K562 (cell line): ENCODE data around the gene SELENOF. TPM values are rescaled to one million over a fixed set of nuclear protein-coding genes. Genes with fewer than 3 reads are reported as not detected.

Experiments used
- CBFB ChIP-seq: sonication (generic); formaldehyde crosslinking; IDR thresholded peaks from 2 replicates; pipeline ENCODE4 v1.4.0; 2020; ENCODE audit warnings: mild to moderate bottlenecking, missing genetic modification reagents
- DACH1 ChIP-seq: fragments of 450-650 bp; IDR thresholded peaks from 2 replicates; pipeline ENCODE4 v1.6.1; 2018; ENCODE audit not compliant: partially characterized antibody
- FOXK1 ChIP-seq: sonication (generic); formaldehyde crosslinking; IDR thresholded peaks from 2 replicates; pipeline ENCODE4 v1.8.0; 2022; ENCODE audit warnings: missing genetic modification reagents, mild to moderate bottlenecking, borderline replicate concordance
- GABPB2 ChIP-seq: fragments of 250-450 bp; sonication (Bioruptor Pico); conservative IDR thresholded peaks from 2 replicates; pipeline ENCODE4 v1.5.1; 2021; ENCODE audit warnings: mild to moderate bottlenecking
- NFYB ChIP-seq: IDR thresholded peaks from 2 replicates; pipeline ENCODE4 v1.6.1; 2011; ENCODE audit warnings: mild to moderate bottlenecking, moderate library complexity; ENCODE audit not compliant: insufficient read length; ENCODE audit errors: extremely low read depth
- SMAD2 ChIP-seq: fragments of 150-350 bp; IDR thresholded peaks from 2 replicates; pipeline ENCODE4 v1.6.1; 2014; ENCODE audit warnings: low read depth, mild to moderate bottlenecking, low read length
- SMARCE1 ChIP-seq: fragments of 450-650 bp; IDR thresholded peaks from 2 replicates; pipeline ENCODE4 v1.7.1; 2016; ENCODE audit warnings: mild to moderate bottlenecking
- TRIM28 ChIP-seq: fragments of 450-650 bp; IDR thresholded peaks from 2 replicates; pipeline ENCODE4 v1.6.1; 2017
- ZBTB7A ChIP-seq: IDR thresholded peaks from 2 replicates; pipeline ENCODE4 v1.6.1; 2011; ENCODE audit warnings: low read depth, mild to moderate bottlenecking, low read length, moderate library complexity, borderline replicate concordance; ENCODE audit not compliant: control insufficient read depth
- ZFX ChIP-seq: sonication (generic); formaldehyde crosslinking; IDR thresholded peaks from 2 replicates; pipeline ENCODE4 v1.8.0; 2022; ENCODE audit warnings: mild to moderate bottlenecking, missing genetic modification reagents, moderate library complexity
- ZNF699 ChIP-seq: fragments of 250-450 bp; sonication (Bioruptor Pico); IDR thresholded peaks from 2 replicates; pipeline ENCODE4 v1.8.0; 2021; ENCODE audit warnings: mild to moderate bottlenecking, moderate library complexity; ENCODE audit not compliant: insufficient replicate concordance
- polyA plus RNA-seq, 8 experiments: library from polyadenylated mRNA; depleted of rRNA in 4 of 8; stranded (reverse) in 5 of 8; unstranded in 3 of 8; fragments of >200 nt; fragmentation: Nextera tagmentation in 2 of 8; fragmentation: Illumina TruSeq in 1 of 8; extraction: Ambion mirVana in 2 of 8; extraction: Trizol in 1 of 8; gene quantifications; 2 replicates each; pipeline versions ENCODE4 v1.2.1 to v1.2.3, GENCODE V29; 2011 to 2014; ENCODE audit warnings: inconsistent platforms in 1 of 8, missing spikeins in 1 of 8
- total RNA-seq, 7 experiments: library from RNA; depleted of rRNA in 6 of 7; stranded (reverse); fragments of >200 nt in 6 of 7; fragmentation: Illumina TruSeq in 2 of 7; extraction: Trizol in 2 of 7; gene quantifications; 2 replicates each; pipeline versions ENCODE4 v1.2.1 to v1.2.3, GENCODE V29; 2011 to 2021; ENCODE audit warnings: low replicate concordance in 1 of 7
- TF ChIP-seq, protein P1 (sequence below): fragments of 250-450 bp; sonication (Bioruptor Pico); IDR thresholded peaks from 2 replicates; pipeline ENCODE4 v1.4.0; 2020
- TF ChIP-seq, protein P2 (sequence below): fragments of 450-650 bp; IDR thresholded peaks from 2 replicates; pipeline ENCODE4 v1.6.1; 2016; ENCODE audit warnings: mild to moderate bottlenecking
- TF ChIP-seq, protein P3 (sequence below): fragments of 450-650 bp; IDR thresholded peaks from 2 replicates; pipeline ENCODE4 v1.6.1; 2017; ENCODE audit warnings: antibody characterized with exemption, mild to moderate bottlenecking

SELENOF gene
- total and polyA plus RNA-seq, 9 of the 15 experiments (the other 6 are each of a cell fraction or from before 2014, with no cell fraction given): 115 to 394 (median 215) TPM

DNA sequence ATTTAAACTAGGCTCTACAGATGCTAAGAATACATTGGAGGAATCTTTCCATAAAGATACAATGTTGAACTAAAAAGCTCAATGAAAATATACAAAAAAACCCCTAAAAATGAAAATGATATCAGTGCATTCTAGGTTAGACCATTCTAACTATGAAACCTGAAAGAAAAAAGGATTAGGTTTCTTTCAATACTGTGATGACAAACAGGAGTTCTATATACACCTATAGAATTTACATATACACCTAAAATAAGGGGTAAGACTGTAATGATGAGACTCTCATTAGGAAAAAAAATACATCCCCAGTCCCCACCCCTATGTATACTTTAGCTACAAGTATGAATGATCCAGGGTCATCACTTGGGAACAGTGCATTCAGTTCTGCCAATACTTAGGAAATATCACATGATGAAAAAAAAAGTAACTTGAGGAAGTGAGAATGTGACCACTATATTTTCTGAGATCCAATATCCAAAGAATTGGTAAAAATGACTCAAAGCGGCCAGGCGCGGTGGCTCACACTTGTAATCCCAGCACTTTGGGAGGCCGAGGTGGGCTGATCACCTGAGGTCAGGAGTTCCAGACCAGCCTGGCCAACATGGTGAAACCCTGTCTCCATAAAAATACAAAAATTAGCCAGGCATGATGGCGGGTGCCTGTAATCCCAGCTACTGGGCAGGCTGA is 26.3 kb downstream of the SELENOF start (continued):
- TF ChIP-seq NFYB (no peak), DACH1 (no peak), SMAD2 (no peak), TRIM28 (no peak), ZNF699 (CRISPR knock-in tag) (no peak), ZFX (CRISPR knock-in tag) (no peak), SMARCE1 (no peak), FOXK1 (CRISPR knock-in tag) (no peak), ZBTB7A (no peak), GABPB2 (CRISPR knock-in tag) (no peak), CBFB (CRISPR knock-in tag) (no peak)
- TF ChIP-seq, protein P1, sequence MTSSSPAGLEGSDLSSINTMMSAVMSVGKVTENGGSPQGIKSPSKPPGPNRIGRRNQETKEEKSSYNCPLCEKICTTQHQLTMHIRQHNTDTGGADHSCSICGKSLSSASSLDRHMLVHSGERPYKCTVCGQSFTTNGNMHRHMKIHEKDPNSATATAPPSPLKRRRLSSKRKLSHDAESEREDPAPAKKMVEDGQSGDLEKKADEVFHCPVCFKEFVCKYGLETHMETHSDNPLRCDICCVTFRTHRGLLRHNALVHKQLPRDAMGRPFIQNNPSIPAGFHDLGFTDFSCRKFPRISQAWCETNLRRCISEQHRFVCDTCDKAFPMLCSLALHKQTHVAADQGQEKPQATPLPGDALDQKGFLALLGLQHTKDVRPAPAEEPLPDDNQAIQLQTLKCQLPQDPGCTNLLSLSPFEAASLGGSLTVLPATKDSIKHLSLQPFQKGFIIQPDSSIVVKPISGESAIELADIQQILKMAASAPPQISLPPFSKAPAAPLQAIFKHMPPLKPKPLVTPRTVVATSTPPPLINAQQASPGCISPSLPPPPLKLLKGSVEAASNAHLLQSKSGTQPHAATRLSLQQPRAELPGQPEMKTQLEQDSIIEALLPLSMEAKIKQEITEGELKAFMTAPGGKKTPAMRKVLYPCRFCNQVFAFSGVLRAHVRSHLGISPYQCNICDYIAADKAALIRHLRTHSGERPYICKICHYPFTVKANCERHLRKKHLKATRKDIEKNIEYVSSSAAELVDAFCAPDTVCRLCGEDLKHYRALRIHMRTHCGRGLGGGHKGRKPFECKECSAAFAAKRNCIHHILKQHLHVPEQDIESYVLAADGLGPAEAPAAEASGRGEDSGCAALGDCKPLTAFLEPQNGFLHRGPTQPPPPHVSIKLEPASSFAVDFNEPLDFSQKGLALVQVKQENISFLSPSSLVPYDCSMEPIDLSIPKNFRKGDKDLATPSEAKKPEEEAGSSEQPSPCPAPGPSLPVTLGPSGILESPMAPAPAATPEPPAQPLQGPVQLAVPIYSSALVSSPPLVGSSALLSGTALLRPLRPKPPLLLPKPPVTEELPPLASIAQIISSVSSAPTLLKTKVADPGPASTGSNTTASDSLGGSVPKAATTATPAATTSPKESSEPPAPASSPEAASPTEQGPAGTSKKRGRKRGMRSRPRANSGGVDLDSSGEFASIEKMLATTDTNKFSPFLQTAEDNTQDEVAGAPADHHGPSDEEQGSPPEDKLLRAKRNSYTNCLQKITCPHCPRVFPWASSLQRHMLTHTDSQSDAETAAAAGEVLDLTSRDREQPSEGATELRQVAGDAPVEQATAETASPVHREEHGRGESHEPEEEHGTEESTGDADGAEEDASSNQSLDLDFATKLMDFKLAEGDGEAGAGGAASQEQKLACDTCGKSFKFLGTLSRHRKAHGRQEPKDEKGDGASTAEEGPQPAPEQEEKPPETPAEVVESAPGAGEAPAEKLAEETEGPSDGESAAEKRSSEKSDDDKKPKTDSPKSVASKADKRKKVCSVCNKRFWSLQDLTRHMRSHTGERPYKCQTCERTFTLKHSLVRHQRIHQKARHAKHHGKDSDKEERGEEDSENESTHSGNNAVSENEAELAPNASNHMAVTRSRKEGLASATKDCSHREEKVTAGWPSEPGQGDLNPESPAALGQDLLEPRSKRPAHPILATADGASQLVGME (CRISPR knock-in tag): no peak
- TF ChIP-seq, protein P2, sequence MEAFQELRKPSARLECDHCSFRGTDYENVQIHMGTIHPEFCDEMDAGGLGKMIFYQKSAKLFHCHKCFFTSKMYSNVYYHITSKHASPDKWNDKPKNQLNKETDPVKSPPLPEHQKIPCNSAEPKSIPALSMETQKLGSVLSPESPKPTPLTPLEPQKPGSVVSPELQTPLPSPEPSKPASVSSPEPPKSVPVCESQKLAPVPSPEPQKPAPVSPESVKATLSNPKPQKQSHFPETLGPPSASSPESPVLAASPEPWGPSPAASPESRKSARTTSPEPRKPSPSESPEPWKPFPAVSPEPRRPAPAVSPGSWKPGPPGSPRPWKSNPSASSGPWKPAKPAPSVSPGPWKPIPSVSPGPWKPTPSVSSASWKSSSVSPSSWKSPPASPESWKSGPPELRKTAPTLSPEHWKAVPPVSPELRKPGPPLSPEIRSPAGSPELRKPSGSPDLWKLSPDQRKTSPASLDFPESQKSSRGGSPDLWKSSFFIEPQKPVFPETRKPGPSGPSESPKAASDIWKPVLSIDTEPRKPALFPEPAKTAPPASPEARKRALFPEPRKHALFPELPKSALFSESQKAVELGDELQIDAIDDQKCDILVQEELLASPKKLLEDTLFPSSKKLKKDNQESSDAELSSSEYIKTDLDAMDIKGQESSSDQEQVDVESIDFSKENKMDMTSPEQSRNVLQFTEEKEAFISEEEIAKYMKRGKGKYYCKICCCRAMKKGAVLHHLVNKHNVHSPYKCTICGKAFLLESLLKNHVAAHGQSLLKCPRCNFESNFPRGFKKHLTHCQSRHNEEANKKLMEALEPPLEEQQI: no peak
- TF ChIP-seq, protein P3, sequence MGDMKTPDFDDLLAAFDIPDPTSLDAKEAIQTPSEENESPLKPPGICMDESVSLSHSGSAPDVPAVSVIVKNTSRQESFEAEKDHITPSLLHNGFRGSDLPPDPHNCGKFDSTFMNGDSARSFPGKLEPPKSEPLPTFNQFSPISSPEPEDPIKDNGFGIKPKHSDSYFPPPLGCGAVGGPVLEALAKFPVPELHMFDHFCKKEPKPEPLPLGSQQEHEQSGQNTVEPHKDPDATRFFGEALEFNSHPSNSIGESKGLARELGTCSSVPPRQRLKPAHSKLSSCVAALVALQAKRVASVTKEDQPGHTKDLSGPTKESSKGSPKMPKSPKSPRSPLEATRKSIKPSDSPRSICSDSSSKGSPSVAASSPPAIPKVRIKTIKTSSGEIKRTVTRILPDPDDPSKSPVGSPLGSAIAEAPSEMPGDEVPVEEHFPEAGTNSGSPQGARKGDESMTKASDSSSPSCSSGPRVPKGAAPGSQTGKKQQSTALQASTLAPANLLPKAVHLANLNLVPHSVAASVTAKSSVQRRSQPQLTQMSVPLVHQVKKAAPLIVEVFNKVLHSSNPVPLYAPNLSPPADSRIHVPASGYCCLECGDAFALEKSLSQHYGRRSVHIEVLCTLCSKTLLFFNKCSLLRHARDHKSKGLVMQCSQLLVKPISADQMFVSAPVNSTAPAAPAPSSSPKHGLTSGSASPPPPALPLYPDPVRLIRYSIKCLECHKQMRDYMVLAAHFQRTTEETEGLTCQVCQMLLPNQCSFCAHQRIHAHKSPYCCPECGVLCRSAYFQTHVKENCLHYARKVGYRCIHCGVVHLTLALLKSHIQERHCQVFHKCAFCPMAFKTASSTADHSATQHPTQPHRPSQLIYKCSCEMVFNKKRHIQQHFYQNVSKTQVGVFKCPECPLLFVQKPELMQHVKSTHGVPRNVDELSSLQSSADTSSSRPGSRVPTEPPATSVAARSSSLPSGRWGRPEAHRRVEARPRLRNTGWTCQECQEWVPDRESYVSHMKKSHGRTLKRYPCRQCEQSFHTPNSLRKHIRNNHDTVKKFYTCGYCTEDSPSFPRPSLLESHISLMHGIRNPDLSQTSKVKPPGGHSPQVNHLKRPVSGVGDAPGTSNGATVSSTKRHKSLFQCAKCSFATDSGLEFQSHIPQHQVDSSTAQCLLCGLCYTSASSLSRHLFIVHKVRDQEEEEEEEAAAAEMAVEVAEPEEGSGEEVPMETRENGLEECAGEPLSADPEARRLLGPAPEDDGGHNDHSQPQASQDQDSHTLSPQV: no peak
